Lung (tissue), 12 donors: ENCODE measurements around the gene FASN. TPM values are rescaled to one million over a fixed set of nuclear protein-coding genes. Genes with fewer than 3 reads are reported as not detected.

Source experiments
- ATAC-seq: fragments of 200-7000 bp; cut with Tn5 transposase; one replicate; pipeline ENCODE4 v1.9.1; 2020; ENCODE audit warnings: moderate number of reproducible peaks; ENCODE audit not compliant: insufficient read depth, low FRiP score
- DNase-seq, 3 donors: peaks; one replicate each; pipeline ENCODE4 v3.0.0-alpha.2; 2013 to 2017
- H3K27ac ChIP-seq, 2 donors: one replicate each; pipeline ENCODE4 v1.5.1; 2013; ENCODE audit warnings: mild to moderate bottlenecking in 2 of 2, moderate library complexity in 2 of 2, control low read depth in 1 of 2, inconsistent platforms in 1 of 2, low read depth in 1 of 2, low read length in 1 of 2
- H3K27me3 ChIP-seq, 3 donors: one replicate each; pipeline ENCODE4 v1.5.1; 2013; ENCODE audit warnings: low read length in 2 of 3; ENCODE audit not compliant: control insufficient read depth in 3 of 3, insufficient read depth in 3 of 3
- H3K36me3 ChIP-seq, 4 donors: one replicate each; pipeline ENCODE4 v1.5.1; 2013; ENCODE audit warnings: low read length in 4 of 4, mild to moderate bottlenecking in 1 of 4, moderate library complexity in 1 of 4; ENCODE audit not compliant: control insufficient read depth in 4 of 4, insufficient read depth in 4 of 4
- H3K4me1 ChIP-seq, 5 donors: one replicate each; pipeline ENCODE4 v1.5.1; 2013; ENCODE audit warnings: low read length in 5 of 5, mild to moderate bottlenecking in 2 of 5, moderate library complexity in 1 of 5; ENCODE audit not compliant: control insufficient read depth in 5 of 5, insufficient read depth in 5 of 5
- H3K4me3 ChIP-seq: one replicate; pipeline ENCODE4 v1.5.1; 2013; ENCODE audit warnings: mild to moderate bottlenecking, control low read depth, moderate library complexity
- H3K9ac ChIP-seq, 2 donors: one replicate each; pipeline ENCODE4 v1.5.1; 2013; ENCODE audit warnings: low read length in 2 of 2, control low read depth in 1 of 2; ENCODE audit not compliant: insufficient read depth in 1 of 2
- H3K9me3 ChIP-seq, 4 donors: one replicate each; pipeline ENCODE4 v1.5.1; 2013; ENCODE audit warnings: low read length in 3 of 4, mild to moderate bottlenecking in 1 of 4, moderate library complexity in 1 of 4; ENCODE audit not compliant: control insufficient read depth in 4 of 4, insufficient read depth in 3 of 4
- CTCF ChIP-seq: IDR thresholded peaks from 2 replicates; pipeline ENCODE4 v1.5.1; 2012; ENCODE audit warnings: mild to moderate bottlenecking; ENCODE audit errors: control extremely low read depth, extremely low read depth
- WGBS, 2 donors: extraction: QIAGEN DNeasy Blood & Tissue Kit; methylation state at CpG; one replicate each; pipeline ENCODE4 v1.1.7; 2013; 5-methylcytosine and 5-hydroxymethylcytosine counted together
- polyA plus RNA-seq, 2 donors: library from polyadenylated mRNA; stranded (reverse); fragments of 200-250 nt; gene quantifications; one replicate each; pipeline ENCODE4 v1.2.1, GENCODE V29; 2013
- total RNA-seq, 2 donors: library from RNA; depleted of rRNA in 1 of 2; stranded (reverse); fragments of >200 nt in 1 of 2; gene quantifications; one replicate each; pipeline ENCODE4 v1.2.1, GENCODE V29; 2014 to 2021
- donor health status: control.
- donor health status: control.
- donor health status: Bipolar disorder and iron deficiency.
- donor health status: healthy.
- donor health status: DM: yes; HTN: yes; CAD: no.

Gene FASN
- total and polyA plus RNA-seq, 4 donors: 46.2 to 604 (median 212) TPM

- WGBS, 2 donors: 26 to 53% methylated on average over 13 to 19 of the region's 19 CpGs
- no peak for ATAC-seq
Observed at GRCh38 chr17:82052638-82053059, 45.4 kb downstream of the FASN start.

GRCh38 chr17:82051776-82052637 lies 46.0 kb downstream of the FASN start, which contains the start of the genes GPS1 and RFNG:
GPS1 (plus strand) TSS chr17:82051898; CDS start chr17:82051932, 34 bp downstream.
RFNG (minus strand) TSS chr17:82051811; CDS start chr17:82051766, 45 bp downstream.
- Histone ChIP-seq H3K27ac (peak within 1 kb of the TSS; percentile 30 to 47), H3K9ac (peak within 1 kb of the TSS; percentile 19 to 68), H3K9me3 (no peaks in the 10 kb centered on the region), H3K4me1 (peaks cover 0 to 24% (median 8%) of the 10 kb centered on the region in 5 donors), H3K36me3 (peaks cover 0 to 57% (median 14%) of the 10 kb centered on the region in 4 donors), H3K4me3 (peak within 1 kb of the TSS; percentile 74), H3K27me3 (no peaks in the 10 kb centered on the region)
- ATAC-seq (peak; percentile 64), DNase-seq (peak; percentile 63 to 74 (median 73))
- TF ChIP-seq CTCF: no peak
- 1% methylated on average over 72 to 94 of the region's 94 CpGs for WGBS, 2 donors

More at GRCh38 chr17:82052638-82053059, 45.4 kb downstream of the FASN start:
- no peak for TF ChIP-seq CTCF
- H3K9ac ChIP-seq: peak overlapping the region in 1 of 2 donors; percentile 1
- H3K4me1 ChIP-seq: peaks cover 0 to 24% (median 8%) of the 10 kb centered on the region in 5 donors
- no peaks in the 10 kb centered on the region for H3K9me3 ChIP-seq
- H3K4me3 ChIP-seq: peak overlapping the region; percentile 74
- peaks cover 5 to 57% (median 16%) of the 10 kb centered on the region in 4 donors for H3K36me3 ChIP-seq
- no peaks in the 10 kb centered on the region for H3K27me3 ChIP-seq
- DNase-seq: peak in 1 of 3 donors; percentile 9
- H3K27ac ChIP-seq: peak overlapping the region in 1 of 2 donors; percentile 12

- DNase-seq (no peak), ATAC-seq (no peak)
- no peaks in the 10 kb centered on the region for H3K27me3 ChIP-seq
- peak overlapping the region; percentile 74 for H3K4me3 ChIP-seq
- H3K36me3 ChIP-seq: peaks cover 0 to 49% (median 13%) of the 10 kb centered on the region in 4 donors
- H3K27ac ChIP-seq: peak overlapping the region in 1 of 2 donors; percentile 30
- H3K9me3 ChIP-seq: no peaks in the 10 kb centered on the region
- TF ChIP-seq CTCF: no peak
- peak overlapping the region; percentile 19 to 68 for H3K9ac ChIP-seq
- H3K4me1 ChIP-seq: peaks cover 0 to 24% (median 8%) of the 10 kb centered on the region in 5 donors
- WGBS, 2 donors: 14 to 22% methylated on average over 66 to 79 of the region's 79 CpGs
Observed at GRCh38 chr17:82050761-82051641, 47.0 kb downstream of the FASN start.
